AG10803 (cell line): ENCODE measurements around the gene DCUN1D2.

Experiments
- DNase-seq: peaks from one replicate; pipeline ENCODE4 v3.0.0; 2010; ENCODE audit warnings: low read depth
- H3K4me3 ChIP-seq: 2 replicates; pipeline ENCODE4 v1.5.1; 2011; ENCODE audit warnings: mild to moderate bottlenecking, low read length, control low read depth
- TF ChIP-seq, protein P1 (sequence below): conservative IDR thresholded peaks from 2 replicates; pipeline ENCODE4 v1.5.1; 2011; ENCODE audit warnings: mild to moderate bottlenecking, low read length, control low read depth, inconsistent platforms

Gene DCUN1D2

DNA sequence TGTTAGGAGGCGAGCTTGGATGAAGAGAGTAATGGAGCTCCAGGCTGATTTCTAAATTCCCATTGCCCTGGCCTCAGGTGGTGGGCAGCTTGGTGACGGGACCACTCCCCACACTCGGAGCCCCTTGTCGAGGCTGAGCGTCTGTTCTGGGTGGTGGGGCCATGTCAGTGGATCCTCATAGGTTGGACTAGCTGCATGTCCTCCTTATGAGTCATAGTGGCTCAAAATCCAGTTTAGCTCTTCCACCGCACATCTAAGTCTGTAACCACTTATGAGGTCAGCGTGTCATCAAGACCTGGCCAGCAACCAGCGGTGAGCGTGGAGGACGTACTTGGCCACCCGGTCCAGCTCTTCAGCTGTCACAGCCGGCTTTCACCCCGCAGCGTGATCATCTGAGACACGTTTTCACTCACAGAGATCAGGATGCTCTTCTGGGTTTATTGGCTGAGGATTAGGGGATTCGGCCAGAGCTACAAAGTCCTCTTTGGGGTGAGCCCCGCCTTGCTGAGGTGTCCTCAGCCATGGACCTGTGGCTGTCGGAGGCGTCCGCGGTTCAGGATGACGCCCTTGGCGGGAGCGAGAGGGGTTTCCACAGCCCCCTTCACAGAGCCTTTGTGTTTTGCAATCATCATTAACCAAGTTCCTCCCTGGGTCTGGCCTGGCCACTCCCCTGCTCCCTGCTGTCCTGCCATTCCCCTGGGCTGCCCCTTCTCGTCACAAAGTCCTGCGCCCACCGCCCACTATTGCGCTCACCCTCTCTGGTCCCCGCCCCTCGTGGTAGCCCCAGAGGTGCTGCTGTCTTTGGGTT, 79.1 kb downstream of the DCUN1D2 start:
- H3K4me3 ChIP-seq: peak overlapping the region; percentile 43
- peak; percentile 97 for DNase-seq
- TF ChIP-seq, protein P1, sequence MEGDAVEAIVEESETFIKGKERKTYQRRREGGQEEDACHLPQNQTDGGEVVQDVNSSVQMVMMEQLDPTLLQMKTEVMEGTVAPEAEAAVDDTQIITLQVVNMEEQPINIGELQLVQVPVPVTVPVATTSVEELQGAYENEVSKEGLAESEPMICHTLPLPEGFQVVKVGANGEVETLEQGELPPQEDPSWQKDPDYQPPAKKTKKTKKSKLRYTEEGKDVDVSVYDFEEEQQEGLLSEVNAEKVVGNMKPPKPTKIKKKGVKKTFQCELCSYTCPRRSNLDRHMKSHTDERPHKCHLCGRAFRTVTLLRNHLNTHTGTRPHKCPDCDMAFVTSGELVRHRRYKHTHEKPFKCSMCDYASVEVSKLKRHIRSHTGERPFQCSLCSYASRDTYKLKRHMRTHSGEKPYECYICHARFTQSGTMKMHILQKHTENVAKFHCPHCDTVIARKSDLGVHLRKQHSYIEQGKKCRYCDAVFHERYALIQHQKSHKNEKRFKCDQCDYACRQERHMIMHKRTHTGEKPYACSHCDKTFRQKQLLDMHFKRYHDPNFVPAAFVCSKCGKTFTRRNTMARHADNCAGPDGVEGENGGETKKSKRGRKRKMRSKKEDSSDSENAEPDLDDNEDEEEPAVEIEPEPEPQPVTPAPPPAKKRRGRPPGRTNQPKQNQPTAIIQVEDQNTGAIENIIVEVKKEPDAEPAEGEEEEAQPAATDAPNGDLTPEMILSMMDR: no peak

GRCh38 chr13:113410472-113411201, 79.9 kb downstream of the DCUN1D2 start:
- DNase-seq: peak; percentile 78
- H3K4me3 ChIP-seq: peak overlapping the region; percentile 43
- TF ChIP-seq, protein P1: no peak

GRCh38 chr13:113408562-113408961, 81.9 kb downstream of the DCUN1D2 start:
- TF ChIP-seq, protein P1: no peak
- no peak for DNase-seq
- H3K4me3 ChIP-seq: no peak overlapping the region

- TF ChIP-seq, protein P1: no peak
- no peak overlapping the region for H3K4me3 ChIP-seq
- DNase-seq: no peak
Observed at GRCh38 chr13:113407531-113408393, 82.7 kb downstream of the DCUN1D2 start.

DNA sequence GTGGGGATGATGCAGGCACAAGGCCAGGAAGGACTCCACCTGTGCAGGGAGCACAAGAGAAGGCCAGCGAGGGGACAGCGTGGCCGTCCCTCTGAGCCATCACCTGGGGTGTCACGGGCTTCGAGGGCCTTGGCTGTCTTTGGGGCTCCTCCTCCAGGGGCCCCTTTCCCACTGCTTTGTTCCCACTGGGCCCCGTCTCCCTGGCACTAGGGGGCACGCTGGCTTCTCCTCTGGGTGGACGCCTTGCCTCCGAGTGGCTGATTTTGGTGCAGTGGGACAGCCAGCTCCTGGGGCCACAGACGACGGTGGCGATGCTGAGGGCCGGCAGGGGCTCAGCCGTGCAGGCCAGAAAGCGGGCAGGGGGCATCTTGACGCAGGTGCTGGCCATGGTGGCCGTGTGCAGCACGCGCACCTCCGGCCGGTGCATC, 83.4 kb downstream of the DCUN1D2 start:
- DNase-seq: no peak
- TF ChIP-seq, protein P1: no peak
- H3K4me3 ChIP-seq: no peak overlapping the region

- TF ChIP-seq, protein P1: no peak
- H3K4me3 ChIP-seq: no peak overlapping the region
- no peak for DNase-seq
Observed at GRCh38 chr13:113406321-113407102, 84.0 kb downstream of the DCUN1D2 start.
